UCSD-AML1 (cell line): ENCODE results near the gene ZNF48.

ENCODE experiments used
- DNase-seq: peaks from one replicate; lab custom pipeline; 2025; ENCODE audit not compliant: unreplicated experiment; lab: John Stamatoyannopoulos, UW

The ZNF48 gene

DNA sequence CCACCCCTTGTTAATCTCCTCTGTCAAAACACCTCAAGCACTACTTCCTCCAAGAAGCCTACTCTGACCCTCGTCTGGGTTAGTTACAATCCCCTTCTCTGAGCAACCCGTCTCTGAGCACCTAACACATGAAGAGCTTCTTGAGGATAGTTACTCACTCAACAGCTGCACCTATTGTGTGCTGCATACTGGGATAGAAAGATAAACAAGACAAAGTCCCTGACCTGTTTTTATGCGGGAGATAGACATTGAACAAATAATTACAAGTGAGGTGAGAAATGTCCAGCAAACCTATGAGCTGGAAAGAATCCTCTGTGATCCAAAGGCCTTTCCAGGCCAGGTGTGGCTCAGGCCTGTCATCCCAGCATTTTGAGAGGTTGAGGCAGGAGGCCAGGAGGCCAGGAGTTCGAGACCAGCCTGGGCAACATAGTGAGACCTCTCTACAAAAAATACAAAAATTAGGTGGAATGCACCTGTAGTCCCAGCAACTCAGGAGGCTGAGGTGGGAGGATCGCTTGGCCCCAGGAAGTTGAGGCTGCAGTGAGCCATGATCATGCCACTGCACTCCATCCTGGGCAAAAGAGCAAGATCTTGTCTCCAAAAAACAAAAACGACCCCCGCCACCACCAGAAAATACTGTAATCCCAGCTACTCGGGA lies 6.7 kb downstream of the ZNF48 start:
- no peak for DNase-seq

- DNase-seq = no peak
Observed at GRCh38 chr16:30406795-30407101, 11.5 kb downstream of the ZNF48 start.

DNA sequence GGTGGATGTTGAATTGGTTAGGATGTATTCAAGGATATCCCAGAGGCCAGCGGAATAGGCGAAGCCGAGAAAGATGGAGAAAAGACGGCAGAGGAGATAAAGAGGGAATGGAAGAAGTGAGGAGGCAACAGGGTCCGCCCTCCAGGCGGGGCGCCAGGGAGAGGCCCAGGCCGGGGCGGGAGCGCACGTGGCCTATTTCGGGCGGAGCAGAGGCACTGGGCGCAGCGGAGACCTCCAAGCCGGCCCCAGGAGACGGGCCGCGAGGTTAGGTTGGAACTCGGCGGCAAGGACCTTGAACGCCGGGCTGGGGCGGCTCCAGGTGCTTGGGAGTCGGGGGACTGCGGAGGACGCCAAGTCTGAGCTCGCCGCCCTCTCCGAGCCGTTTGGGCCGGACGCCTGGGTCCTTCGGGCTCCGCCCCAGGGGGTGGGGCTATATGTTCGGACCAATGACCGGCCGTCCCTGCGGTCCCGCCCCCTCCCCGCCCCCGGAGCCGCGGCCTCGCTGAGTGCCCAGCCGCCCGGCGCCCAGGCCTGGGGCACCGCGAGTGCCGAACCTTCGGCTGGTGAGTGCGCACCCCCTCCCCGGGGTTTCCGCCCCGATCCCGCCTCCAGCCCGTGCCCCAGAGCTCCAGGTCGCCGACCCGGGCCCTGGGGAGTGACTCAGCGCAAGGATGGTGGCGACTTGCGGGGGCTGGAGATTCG lies 12.0 kb downstream of the ZNF48 start, which contains the start of gene ZNF771:
Gene ZNF771, plus strand, starts transcription at position 505 of the 702 bp plus-strand sequence. CDS start 448 bp downstream, outside the sequence.
- peak; percentile 93 for DNase-seq

GRCh38 chr16:30407804-30408534 lies 12.7 kb downstream of the ZNF48 start:
- no peak for DNase-seq

GRCh38 chr16:30409125-30410060 lies 14.2 kb downstream of the ZNF48 start:
- DNase-seq = peak; percentile 89

- no peak for DNase-seq
Observed at GRCh38 chr16:30413112-30413806, 18.0 kb downstream of the ZNF48 start.

DNA sequence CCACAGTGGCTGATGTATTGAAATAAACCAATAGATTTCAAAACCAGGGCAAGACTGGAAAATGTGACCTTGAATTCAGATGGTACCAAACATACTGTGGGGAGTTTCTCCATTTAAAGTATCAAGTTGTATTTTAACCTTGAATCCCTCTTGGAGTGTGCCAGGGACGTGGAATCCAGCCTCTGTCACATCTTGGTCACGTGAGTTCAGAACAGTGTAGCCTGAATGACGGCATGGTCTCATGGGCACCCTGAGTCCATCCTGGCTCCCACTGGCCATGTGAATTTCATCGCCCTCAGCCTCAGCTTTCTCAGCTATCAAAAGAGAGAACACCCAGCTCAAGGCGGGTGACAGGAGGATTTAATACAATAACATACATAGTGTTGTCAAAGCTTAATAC lies 18.9 kb downstream of the ZNF48 start:
- DNase-seq = no peak

GRCh38 chr16:30416047-30416603 lies 20.9 kb downstream of the ZNF48 start:
- no peak for DNase-seq

- no peak for DNase-seq
Observed at GRCh38 chr16:30416624-30417528, 21.7 kb downstream of the ZNF48 start.

DNA sequence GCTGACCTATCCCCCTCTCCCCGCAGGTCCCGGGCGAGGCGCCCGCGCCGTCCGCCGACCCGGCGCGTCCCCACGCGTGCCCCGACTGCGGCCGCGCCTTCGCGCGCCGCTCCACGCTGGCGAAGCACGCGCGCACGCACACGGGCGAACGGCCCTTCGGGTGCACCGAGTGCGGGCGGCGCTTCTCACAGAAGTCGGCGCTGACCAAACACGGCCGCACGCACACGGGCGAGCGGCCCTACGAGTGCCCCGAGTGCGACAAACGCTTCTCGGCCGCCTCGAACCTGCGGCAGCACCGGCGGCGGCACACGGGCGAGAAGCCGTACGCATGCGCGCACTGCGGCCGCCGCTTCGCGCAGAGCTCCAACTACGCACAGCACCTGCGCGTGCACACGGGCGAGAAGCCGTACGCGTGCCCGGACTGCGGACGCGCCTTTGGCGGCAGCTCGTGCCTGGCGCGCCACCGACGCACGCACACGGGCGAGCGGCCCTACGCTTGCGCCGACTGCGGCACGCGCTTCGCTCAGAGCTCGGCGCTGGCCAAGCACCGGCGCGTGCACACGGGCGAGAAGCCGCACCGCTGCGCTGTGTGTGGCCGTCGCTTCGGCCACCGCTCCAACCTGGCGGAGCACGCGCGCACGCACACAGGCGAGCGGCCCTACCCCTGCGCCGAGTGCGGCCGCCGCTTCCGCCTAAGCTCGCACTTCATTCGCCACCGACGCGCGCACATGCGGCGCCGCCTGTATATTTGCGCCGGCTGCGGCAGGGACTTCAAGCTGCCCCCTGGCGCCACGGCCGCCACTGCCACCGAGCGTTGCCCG lies 22.5 kb downstream of the ZNF48 start:
- DNase-seq = no peak

DNA sequence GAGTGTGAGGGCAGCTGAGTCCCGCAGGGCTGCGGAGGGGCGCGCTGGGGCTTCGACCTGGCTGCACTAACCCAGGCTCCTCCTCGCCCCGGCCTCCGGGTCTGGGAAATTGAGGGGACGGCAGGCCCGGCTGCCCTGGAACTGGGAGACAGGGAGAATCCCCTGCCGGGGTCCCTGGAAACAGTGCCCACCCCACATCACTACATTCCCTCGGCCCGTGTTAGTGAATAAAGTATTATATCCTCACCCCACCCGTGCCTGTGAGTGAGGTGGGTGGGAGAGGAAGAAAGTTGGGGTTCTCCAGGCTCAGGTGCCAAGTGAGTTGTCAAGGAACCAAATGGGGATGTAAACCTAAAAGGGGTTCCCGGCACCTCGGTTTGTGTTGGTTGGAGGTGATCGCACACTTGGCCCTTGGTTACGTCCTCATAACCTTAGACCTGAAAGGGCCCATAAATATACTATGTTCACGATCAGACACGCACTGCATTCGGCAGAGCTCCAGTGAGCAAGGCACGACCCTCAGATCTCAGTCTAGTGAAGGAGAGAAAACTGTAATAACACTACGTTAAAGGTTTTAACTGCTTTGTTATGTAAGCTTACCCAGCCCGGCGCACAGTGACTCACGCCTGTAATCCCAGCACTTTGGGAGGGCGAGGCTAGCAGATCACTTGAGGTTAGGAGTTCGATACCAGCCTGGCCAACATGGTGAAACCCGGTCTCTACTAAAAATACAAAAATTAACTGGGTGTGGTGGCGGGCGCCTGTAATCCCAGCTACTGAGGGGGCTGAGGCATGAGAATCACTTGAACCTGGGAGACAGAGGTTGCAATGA lies 23.3 kb downstream of the ZNF48 start:
- DNase-seq = no peak

GRCh38 chr16:30421010-30421409 lies 25.8 kb downstream of the ZNF48 start:
- DNase-seq = no peak

DNA sequence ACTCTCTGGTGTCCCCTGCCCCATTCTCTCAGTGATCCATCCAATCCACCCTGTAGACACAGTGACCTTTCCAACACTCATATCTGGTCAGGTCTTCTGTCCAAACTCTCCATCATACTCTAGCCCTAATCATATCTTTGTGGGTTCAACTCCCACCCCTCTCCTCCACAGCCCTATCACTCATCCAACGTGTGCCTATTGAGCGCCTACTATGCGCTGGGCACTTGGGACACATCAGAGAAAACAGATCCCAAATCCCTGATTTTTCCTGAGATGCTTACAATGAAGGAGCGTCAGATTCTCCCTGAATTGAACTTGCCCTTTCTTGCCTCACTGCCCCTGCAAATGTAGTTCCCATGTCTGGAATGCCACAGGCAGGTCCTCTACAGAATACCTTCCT lies 32.8 kb downstream of the ZNF48 start:
- no peak for DNase-seq

GRCh38 chr16:30429418-30429677 lies 34.1 kb downstream of the ZNF48 start:
- no peak for DNase-seq

GRCh38 chr16:30429678-30430427 lies 34.6 kb downstream of the ZNF48 start, which contains the start of gene DCTPP1:
DCTPP1 (minus strand) TSS chr16:30430030; CDS start chr16:30429980, 50 bp downstream.
- DNase-seq = peak; percentile 99

DNA sequence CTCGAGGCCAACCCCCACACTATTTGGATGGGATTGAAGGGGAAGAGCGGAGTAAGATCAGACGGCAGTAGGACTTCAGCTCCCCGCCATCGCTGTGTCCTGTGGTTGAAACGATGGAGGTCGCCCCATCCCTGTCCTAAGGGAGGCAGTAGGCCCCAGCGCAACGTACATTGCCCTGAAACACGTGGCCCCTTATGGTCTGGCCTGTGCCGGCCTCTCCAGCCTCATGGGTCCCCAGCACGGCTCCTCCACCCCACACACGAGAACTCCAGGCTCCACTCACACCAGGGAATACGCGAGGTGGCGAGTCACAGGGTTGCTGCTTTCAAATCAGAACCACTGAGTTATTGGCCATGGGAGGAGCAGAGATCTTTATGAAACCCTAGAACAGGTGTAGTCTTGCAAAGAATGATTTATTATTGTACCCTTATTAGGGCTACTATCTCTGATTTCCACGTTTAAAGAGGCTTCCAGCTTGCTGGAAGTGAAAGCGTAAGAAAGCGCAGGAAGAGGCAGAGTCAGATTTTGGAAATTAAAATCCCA lies 35.3 kb downstream of the ZNF48 start:
- DNase-seq = no peak

DNA sequence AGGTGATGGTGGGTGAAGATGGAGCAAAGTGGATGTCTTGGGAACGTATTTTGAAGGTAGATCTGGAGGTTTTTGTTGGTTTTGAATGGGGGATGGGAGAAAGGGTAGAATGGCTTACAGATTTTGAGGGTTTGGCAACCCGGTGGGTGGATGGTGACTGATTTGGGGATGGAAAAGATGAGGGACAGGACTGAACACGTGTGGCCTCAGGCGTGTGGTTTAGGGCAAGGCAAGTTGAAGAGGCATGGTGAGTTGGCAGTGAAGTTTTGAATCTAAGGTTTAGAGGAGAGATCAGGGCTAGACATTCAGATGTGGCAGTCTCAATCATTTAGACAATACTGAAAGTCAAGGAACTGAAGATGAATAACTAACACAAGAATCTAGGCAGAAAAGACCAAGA lies 39.6 kb downstream of the ZNF48 start:
- DNase-seq = no peak
